NT2/D1 (cell line): ENCODE results near the gene BSPRY.

Source experiments
- SUZ12 ChIP-seq: IDR thresholded peaks from 2 replicates; pipeline ENCODE4 v1.6.1; 2011; ENCODE audit not compliant: insufficient read length, insufficient read depth; ENCODE audit errors: extremely low read depth
- YY1 ChIP-seq: IDR thresholded peaks from 2 replicates; pipeline ENCODE4 v1.6.1; 2011; ENCODE audit not compliant: insufficient read length, insufficient read depth
- ZNF274 ChIP-seq: IDR thresholded peaks from 2 replicates; pipeline ENCODE4 v1.6.1; 2011; ENCODE audit warnings: mild to moderate bottlenecking, low read depth, low read length

- no peak for TF ChIP-seq YY1
- TF ChIP-seq ZNF274 = no peak
- no peak for TF ChIP-seq SUZ12
These were observed 66.9 kb downstream of the BSPRY start for GRCh38 chr9:113416149-113416721.
